Activated T-helper 1 cell treated with anti-CD3 and anti-CD28 coated beads, Interleukin-2, amount 50 U/mL, for 16 hours (primary cell): ENCODE measurements around the gene HPSE.
"Not testable (repeated sequence)": the region's sequence is repeated elsewhere in the genome, so short reads cannot be mapped to it uniquely, and the experiment has no call there.

ENCODE experiments used
- DNase-seq, 2 donors: peaks; one replicate each; pipeline ENCODE4 v3.0.0-alpha.2; 2020; ENCODE audit warnings: low read depth in 1 of 2, low spot score in 1 of 2

The HPSE gene

DNA sequence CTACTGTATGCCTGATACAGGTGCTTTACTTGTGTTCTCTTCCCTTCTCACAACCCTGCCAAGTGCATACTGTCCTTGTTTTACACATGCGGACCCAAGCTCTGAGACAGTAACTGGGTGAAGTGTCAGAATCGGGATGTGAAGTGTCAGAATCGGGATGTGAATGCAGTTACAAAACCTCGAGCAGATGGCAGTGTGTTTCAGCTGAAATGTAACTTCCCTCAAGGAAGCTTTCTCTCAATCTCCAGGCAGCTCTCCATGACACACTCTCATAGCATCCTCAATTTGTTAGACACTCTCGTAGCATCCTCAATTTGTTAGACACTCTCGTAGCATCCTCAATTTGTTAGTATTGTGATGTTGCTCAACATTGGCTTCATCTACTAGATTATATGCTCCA, 1.1 kb upstream of the HPSE start:
- no peak for DNase-seq

DNA sequence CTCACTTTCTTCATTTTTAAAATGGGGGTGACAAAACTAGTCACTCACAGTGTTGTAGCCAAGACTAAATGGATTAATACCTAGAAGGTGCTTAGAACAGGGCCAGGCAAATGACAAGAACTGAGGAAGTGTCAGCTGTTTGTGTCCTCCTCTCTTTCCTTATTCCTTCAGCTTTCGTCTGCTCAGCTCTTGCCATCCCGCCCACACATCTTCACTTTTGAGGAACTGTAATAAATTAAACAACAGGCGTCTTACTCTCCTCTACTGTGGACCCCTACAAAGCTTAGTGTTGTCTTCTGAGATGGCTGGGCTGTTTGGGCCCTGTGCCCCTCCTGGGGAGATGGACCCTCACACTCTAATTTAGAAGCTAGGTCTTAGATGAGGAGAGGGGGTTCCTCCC, 2.7 kb downstream of the HPSE start:
- DNase-seq = no peak

DNA sequence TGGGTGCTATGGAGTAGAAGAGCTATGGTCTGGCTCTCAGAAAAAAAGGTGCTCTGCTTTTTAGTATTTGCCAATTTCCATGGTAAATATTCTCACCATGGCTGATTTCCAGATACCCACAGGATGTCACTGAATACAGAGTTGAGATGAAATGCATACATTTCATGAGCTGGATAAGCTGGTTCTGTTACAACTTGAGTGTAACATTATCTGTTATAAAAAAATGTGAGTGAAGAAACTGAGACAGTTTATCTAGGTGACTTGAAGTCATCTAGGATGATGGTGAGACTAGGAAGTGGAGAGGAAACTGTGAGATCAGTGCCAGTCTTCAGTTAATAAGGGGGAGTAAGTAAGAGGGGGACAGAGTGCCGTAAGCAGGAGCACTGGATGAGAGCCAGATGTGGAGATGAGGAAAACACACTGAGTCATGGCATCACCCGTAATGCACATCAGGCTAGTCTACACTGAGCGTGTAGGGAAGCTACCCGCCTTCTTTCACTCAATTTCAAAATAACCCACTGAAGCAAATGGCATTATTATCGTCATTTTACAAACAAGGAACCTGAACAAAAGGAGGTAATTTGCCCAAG, 5.0 kb downstream of the HPSE start:
- no peak for DNase-seq

DNA sequence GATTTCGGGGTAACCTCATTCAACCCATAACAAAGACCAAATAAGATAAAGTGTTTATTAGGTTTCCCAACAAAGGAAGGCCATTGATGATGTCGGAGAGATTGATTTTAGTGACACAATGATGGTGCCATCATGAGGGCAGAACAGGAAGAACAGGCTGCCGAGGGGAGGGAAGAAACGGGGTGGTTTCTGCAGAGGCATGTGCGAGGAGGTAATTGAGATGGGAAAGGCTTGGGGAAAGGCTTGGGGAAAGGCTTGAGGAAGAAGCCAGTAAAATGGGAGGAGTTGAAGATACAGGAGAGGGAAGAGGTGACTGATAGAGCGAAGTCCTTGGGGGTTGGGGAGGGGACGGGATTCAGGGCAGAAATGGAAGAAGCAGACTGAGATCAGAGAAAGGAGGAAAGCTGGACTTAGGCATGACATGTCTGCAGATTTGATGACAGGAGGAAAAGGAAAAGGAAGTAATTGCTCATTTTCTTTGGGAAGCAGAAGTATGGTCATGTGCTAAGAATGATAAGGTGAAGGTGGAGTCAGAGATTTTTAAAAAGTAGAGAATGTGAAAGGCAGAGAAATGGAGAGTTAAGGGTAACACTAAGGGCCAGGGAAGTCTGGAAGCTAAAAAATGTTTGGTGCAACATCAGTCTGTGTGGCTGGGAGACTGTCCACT, 6.0 kb downstream of the HPSE start:
- no peak for DNase-seq

DNA sequence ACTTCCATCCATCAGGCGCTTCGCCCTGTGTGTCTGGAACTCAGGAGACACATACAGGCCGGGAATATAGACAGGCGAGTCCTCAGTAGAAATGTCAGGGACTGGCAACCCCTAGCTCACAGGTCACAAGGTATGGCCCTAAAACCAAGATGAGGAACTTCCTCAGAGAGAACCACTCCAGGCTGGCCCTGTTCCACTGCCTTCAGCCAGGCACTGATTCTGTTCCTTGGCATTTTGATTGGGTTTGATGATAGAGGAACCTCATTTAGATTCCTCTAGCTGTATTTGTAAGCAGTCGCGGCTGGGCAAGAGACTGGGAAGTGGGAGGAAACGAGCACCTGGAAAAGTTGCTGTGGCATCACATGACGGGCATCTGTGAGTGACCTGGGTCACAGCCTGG, 8.1 kb downstream of the HPSE start:
- no peak for DNase-seq

DNA sequence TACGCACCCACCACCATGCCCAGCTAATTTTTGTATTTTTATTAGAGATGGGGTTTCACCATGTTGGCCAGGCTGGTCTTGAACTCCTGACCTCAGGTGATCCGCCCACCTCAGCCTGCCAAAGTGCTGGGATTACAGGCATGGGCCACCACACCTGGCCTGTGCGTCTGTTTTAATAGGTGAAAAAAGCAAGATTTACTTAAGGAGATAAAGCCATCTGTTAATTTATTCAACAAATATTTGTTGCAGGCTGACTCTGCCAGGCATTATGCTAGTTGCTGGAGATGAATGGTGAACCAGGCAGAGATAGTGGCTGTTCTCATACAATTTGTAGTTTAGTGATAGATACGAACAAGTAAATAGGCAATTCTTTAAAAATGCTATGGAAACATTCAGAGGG, 9.3 kb downstream of the HPSE start:
- DNase-seq = not testable (repeated sequence)

DNA sequence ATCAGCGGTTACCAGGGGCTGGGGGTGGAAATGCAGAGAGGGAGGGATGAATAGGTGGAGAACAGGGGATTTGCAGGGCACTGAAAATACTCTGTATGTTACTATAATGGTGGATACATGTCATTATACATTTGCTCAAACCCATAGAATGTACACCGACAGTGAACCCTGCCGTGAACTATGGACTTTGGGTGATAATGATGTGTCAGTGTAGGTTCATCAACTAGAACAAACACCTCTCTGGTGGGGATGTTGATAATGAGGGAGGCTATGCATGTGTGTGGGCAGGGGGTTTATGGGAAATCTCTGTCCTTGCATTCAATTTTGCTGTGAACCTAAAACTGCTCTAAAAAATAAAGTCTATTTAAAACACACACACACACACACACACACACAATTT, 11.5 kb downstream of the HPSE start:
- no peak for DNase-seq

DNA sequence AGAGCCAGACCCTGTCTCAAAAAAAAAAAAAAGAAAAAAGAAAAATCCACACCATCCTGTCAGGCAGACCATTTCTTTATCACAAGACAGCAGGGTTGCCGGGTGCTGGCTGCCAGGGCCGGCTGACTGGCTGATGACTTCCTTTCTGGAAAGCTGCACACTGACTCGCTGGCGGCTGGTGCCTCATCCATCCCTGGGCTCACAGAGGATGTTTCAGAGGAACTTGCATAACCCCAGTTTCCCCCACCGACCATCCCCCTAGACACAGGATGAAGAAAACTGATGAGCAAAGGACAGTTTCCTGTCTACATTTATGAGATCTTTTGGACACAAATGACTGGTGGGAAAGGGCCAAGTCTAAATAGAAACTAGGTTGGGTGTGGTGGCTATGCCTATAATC, 14.1 kb downstream of the HPSE start:
- no peak for DNase-seq

DNA sequence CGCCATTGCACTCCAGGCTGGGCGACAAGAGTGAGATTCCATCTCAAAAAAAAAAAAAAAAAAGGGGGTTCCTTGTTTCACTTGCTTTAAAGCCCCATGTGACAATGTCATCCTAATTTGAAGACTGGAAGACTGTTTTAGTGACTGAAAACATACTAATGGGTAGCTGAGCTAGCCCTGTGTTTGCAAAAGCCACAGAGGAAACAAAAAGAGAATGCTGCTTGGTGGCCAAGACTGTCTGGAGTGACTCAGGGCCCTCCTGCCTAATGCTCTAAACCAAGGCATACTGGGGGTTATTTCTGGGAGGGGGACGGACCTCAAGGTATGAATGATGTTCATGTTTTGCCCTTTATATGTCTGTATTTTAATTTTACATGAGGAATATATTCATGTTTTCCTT, 16.0 kb downstream of the HPSE start:
- DNase-seq = no peak

DNA sequence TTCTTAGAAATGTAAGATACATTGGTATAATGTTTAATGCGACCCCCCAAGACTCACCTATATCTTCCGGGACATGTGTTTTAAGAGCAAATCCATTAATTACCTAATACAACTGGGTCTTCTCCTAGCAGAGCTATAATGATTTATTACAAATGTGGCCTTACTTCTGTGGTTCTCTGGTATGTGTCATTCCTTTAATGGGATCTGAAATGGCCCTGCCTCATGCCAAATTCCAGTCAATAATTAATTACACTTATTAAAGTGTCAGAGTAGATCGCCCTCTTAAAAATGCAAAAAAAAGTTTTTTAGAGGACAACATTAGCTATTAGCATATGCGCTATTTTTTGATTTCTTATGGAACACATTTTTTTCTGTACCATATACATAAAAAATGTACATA, 17.0 kb downstream of the HPSE start:
- DNase-seq = no peak

DNA sequence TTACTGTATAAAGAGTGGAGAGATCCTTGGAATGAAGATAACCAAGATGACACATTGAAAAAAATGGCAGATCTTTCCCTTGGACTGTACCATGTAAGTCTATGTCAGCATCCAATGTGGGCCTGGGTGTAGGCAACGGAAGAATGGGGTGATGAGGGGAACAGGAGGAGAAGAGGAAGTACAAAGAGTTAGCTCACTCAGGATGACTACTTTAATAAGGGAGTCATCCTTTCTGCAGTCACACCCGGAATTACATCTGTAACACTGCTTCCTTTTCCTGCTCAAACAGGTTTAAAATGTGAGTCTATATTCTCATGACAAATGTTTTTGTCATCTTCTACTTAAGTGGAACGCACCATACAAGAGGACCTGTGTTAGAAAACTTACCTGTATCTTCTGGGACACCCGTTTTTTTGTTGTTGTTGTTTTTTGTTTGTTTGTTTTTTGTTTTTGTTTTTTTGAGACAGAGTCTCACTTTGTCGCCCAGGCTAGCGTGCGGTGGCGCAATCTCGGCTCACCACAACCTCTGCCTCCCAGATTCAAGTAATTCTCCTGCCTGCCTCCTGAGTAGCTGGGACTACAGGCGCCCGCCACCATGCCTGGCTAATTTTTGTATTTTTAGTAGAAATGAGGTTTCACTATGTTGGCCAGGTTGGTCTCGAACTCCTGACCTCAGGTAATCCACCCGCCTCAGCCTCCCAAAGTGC, 18.0 kb downstream of the HPSE start:
- DNase-seq = no peak

DNA sequence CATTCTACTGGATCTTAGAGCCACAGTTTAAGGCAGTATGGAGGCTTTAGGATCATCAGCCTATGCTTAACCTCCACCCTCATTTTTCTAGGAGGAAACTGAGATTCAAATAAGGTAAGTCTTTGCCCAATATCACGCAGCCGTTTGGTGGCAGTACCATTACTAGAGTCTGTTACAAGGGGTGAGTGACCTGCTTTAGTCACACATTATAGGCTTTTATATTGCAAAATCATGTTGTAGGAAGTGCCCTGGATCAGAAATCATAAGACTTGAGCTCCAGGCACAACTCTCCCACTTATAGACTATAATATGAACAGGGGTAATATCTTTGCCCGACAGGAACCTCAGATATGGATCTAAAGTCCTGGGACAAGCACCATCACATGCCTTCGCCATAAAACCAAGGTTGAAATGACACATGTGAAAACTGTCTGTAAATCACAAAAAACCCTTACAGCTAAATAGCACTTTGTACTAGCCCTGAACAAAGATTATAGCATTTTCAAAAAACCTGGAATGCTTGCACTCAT, 19.2 kb downstream of the HPSE start:
- no peak for DNase-seq

DNA sequence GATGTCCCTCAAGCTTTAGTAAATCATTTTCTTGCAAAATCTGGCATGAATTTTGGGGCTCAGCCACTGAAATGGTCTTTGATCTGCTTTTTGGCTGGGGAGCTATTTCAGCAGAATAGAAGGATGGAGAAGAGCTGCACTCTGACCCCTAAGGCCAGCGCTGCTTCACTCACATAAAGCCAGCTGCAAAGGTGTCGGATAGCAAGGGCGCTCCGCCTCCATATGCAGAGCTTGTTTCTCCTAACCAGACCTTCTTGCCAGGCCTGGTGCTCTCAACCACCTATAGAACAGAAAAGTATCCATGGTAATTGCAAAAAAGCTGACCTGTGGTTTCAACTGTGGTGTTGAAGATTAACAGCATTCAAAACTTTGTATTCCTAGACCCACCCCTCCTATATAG, 26.0 kb downstream of the HPSE start:
- no peak for DNase-seq

DNA sequence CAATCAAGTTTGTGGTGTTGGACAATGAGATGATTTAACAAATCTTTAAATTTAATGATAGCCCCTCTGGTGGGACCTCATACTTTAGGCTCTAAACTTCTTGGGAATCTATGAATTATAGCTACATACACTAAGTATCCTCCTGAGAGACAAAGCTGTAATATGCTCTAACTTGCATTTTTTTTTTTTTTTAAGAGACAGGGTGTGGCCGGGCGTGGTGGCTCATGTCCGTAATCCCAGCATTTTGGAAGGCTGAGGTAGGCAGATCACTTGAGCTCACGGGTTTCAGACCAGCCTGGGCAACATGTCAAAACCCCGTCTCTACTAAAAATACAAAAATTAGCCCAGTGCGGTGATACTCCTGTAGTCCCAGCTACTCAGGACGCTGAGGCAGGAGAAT, 26.7 kb downstream of the HPSE start:
- no peak for DNase-seq

DNA sequence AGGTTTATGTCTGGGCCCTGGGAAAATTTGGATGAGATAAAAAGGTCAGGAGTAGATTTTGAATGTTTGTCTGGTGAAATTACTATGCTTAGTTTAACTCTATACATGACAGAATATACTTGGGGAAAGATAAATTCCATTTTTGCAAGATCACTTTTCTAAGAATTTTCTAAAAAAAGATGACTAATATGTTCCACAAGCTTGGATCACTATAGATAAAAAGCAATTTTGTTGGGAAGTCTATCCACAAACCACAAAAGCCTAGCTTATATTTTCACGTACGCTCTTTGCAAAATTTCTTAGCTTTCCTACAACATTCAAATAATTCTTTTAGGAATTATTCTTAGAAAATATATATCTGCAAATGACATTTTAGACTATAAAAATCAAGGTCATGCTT, 29.5 kb downstream of the HPSE start:
- no peak for DNase-seq

DNA sequence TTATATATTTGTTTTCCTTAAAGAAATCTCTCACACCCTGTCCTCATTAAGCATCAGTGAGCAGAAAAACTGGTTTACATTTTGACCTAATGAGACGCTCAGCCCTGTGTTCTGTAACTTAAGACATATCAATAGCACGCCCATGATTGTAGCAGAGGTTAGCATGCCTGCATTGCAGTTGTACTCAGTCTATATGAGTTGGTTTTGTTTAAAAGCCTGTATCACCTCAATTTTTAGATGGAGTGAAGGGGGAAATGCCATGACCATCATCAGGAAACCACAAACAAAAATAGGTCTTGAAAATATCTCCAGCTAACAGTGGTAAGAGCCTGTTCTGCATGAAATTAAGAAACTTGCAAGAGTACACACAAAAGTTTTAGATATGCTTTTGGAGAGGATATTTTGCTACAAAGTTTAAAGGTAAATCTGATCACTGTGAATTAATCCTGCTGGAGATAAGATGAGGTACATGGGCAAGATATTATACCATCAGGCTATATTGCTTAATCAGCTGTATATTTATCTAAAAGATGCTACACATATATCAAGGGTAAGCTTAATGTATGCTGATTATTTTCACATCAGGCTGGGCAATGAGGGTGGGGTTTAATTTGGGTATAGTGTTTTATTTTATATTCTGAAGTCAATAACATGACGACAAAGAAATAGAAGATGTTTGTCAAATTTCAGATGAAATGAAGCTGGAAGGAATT, 36.9 kb downstream of the HPSE start:
- DNase-seq = no peak

DNA sequence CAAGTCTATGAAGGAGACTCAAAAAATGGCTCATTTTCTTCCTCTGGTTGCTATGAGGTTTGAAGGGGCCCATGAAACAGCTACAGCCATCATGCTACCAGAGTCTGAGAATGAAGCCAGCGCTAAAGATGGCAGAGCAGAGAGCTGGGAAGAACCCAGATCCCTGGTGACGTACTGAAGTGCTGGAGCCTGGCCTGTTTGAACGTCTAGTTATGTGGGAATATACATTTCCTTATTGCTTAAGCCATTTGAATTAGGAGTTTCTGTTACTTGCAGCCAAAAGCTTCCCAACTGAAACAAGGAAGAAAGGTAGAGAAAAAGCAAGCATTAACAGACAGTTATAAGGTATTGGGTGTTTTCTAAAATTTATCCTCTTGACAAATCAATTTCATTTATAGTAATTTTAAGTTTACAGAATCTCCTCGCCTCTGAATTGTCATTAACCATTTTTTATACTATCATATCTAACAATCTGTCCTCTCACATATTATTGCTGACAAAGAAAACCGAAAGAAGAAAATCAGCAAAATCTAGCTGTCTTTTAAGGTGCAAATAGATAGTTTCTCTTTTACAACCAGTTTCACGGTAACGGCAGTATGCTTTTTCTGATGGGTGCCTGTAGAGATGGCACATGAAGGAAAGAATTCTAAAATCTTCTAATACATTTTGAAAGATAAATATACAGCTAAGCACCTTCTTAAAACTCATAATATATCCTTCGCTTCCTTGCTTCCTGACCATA, 41.2 kb downstream of the HPSE start:
- DNase-seq = no peak

DNA sequence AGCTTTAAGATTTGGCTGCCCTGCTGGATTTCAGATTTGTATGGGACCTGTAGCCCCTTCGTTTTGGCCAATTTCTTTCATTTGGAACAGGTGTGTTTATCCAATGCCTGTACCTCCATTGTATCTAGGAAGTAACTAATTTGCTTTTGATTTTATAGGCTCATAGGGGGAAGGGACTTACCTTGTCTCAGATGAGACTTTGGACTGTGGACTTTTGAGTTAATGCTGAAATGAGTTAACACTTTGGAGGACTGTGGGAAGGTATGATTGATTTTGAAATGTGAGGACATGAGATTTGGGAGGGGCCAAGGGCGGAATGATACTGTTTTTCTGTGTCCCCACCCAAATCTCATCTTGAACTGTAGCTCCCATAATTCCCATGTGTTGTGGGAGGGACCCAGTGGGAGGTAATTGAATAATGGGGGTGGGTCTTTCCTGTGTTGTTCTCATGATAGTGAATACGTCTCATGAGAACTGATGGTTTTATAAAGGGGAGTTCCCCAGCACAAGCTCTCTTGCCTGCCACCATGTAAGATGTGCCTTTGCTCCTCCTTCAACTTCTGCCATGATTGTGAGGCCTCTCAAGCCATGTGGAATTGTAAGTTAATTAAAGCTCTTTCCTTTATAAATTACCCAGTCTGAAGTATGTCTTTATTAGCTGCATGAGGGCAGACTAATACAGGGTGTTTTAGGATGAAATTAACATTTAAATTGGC, 44.4 kb downstream of the HPSE start:
- not testable (repeated sequence) for DNase-seq

DNA sequence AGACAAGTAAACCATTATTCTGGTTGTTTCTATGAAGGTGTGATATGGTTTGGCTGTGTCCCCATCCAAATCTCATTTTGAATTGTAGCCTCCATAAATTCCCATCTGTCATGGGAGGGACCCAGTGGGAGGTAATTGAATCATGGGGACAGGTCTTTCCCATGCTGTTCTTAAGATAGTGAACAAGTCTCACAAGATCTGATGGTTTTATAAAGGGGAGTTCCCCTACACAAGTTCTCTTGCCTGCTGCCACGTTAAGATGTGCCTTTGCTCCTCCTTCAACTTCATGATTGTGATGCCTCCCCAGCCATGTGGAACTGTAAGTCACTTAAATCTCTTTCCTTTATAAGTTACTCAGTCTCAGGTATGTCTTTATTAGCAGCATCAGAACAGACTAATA, 46.3 kb downstream of the HPSE start:
- DNase-seq = not testable (repeated sequence)

DNA sequence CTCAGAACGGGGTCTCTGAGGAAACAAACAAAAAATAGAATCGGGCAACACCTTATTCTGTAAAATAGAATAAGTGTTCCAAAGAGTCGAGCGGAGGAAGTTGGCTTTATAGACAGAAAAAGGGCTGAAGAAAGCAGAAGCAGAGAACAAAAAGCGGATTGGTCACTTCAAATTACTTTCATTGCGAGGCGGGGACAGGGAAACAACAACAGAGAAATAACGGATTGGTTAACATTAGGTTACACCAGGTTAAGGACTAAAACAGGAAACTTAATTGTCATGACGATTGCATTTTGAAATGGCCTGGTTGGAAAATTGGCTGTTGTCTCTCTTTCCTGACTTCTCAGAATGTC, 49.6 kb downstream of the HPSE start:
- DNase-seq = no peak
